ENCODE results near the gene PRKAG1.

GRCh38 chr12:48960834-48961233, 57.7 kb downstream of the PRKAG1 start:
- TF ChIP-seq, protein P1, sequence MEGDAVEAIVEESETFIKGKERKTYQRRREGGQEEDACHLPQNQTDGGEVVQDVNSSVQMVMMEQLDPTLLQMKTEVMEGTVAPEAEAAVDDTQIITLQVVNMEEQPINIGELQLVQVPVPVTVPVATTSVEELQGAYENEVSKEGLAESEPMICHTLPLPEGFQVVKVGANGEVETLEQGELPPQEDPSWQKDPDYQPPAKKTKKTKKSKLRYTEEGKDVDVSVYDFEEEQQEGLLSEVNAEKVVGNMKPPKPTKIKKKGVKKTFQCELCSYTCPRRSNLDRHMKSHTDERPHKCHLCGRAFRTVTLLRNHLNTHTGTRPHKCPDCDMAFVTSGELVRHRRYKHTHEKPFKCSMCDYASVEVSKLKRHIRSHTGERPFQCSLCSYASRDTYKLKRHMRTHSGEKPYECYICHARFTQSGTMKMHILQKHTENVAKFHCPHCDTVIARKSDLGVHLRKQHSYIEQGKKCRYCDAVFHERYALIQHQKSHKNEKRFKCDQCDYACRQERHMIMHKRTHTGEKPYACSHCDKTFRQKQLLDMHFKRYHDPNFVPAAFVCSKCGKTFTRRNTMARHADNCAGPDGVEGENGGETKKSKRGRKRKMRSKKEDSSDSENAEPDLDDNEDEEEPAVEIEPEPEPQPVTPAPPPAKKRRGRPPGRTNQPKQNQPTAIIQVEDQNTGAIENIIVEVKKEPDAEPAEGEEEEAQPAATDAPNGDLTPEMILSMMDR (IDR thresholded peaks at IDR 0.05): no peak
- no peak for TF ChIP-seq POLR2AphosphoS5 (IDR thresholded peaks at IDR 0.05)
